HG03280 (cell line): ENCODE measurements around the gene UBAC1.
"Not testable (repeated sequence)": the region's sequence is repeated elsewhere in the genome, so short reads cannot be mapped to it uniquely, and the experiment has no call there.

Experiments
- ATAC-seq: cut with Tn5 transposase; IDR thresholded peaks from one replicate; pipeline ENCODE4 v1.9.1; 2021; ENCODE audit warnings: mild to moderate bottlenecking, moderate library complexity; ENCODE audit not compliant: unreplicated experiment

Gene UBAC1

GRCh38 chr9:135961811-135962695, 880 bp upstream of the UBAC1 start:
- ATAC-seq: no peak

- no peak for ATAC-seq
Measured at GRCh38 chr9:135960411-135961276, 529 bp downstream of the UBAC1 start.

DNA sequence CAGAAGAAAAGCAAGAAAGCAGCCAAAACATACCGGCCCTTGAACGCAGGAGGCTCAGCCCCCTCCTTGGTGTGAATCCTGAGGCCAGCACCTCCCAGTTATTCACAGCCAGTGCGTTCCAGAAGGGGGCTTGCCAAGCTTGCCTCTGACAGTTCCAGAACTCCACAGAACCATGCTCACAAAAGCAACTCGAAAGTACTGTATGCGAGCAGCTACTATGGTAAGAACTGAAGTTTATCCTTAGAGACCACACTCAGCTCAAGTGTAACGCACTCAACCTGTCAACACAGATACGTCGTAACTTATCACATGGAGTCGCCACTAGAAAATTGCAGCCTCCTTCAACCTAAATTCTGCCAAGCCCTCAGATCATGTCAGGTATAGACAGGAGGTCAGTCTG, 1.4 kb downstream of the UBAC1 start:
- no peak for ATAC-seq

- ATAC-seq: no peak
Measured at GRCh38 chr9:135958485-135958884, 2.7 kb downstream of the UBAC1 start.

- ATAC-seq: no peak
Measured at GRCh38 chr9:135957431-135957830, 3.7 kb downstream of the UBAC1 start.

DNA sequence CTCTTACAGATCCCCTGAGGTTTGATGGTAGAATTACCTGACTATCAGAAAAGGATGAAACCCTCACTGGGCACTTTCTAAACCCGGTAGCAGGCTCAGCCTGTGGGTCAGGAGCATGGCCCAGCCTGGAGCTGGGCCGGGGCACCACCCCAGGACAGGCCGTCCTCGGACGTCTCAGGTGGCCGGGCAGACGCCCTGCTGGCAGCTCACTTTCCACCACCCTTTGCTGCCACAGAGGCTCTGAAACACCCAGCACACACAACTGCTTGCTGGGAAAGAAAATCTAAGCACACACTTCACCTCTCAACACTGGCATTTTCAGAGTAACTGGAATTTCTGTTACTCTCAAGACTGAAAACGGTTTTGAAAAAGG, 4.4 kb downstream of the UBAC1 start:
- ATAC-seq: no peak

GRCh38 chr9:135955934-135956801, 5.0 kb downstream of the UBAC1 start:
- ATAC-seq: no peak

GRCh38 chr9:135952664-135953206, 8.4 kb downstream of the UBAC1 start:
- ATAC-seq: no peak

- no peak for ATAC-seq
Measured at GRCh38 chr9:135951889-135952663, 9.1 kb downstream of the UBAC1 start.

DNA sequence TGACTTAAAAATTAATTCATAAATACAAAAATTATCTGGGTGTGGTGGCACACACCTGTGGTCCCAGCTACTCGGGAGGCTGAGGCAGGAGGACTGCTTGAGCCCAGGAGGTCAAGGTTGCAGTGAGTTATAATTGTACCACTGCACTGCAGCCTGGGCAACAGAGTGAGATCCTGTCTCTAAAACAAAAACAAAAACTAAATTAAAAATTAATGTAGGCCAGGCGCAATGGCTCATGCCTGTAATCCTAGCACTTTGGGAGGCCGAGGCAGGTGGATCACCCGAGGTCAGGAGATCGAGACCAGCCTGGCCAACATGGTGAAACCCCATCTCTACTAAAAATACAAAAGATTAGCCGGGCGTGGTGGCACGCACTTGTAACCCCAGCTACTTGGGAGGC, 9.9 kb downstream of the UBAC1 start:
- ATAC-seq: not testable (repeated sequence)

DNA sequence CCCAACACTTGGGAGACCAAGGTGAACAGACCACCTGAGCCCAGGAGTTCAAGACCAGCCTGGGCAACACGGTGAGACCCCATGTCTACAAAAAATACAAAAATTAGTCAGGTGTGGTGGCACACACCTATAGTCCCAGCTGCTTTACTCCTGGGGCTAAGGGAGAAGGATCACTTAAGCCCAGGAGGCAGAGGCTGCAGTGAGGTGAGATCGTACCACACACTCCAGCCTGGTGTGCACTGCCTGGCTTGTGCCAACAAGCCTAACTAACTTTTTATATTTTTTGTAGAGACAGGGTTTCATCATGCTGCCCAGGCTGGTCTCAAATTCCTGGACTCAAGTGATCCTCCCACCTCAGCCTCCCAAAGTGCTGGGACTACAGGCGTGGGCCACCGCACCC, 10.3 kb downstream of the UBAC1 start:
- ATAC-seq: not testable (repeated sequence)

GRCh38 chr9:135950135-135950682, 11.0 kb downstream of the UBAC1 start:
- no peak for ATAC-seq

GRCh38 chr9:135949501-135950134, 11.6 kb downstream of the UBAC1 start:
- ATAC-seq: no peak

GRCh38 chr9:135948968-135949367, 12.2 kb downstream of the UBAC1 start:
- ATAC-seq: no peak

DNA sequence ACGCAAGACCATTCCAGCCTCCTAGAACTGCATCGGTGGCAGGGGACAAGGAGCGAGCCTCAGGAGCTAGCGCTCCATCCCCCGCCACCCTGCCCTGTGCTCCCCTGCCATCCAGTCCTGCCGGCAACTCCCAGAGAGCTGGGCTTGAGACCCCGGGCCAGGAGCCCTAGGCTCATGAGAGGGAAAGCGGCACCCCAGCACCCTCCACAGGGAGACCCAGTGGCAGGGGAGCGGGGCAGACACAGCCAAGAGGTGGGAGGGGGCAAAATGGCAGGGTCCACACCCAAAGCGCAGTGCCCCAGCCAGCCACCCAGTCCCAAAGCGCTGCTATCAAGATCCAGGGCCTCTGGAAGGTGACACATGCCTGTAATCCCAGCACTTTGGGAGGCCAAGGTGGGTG, 12.7 kb downstream of the UBAC1 start:
- no peak for ATAC-seq

GRCh38 chr9:135947582-135947981, 13.6 kb downstream of the UBAC1 start:
- no peak for ATAC-seq

DNA sequence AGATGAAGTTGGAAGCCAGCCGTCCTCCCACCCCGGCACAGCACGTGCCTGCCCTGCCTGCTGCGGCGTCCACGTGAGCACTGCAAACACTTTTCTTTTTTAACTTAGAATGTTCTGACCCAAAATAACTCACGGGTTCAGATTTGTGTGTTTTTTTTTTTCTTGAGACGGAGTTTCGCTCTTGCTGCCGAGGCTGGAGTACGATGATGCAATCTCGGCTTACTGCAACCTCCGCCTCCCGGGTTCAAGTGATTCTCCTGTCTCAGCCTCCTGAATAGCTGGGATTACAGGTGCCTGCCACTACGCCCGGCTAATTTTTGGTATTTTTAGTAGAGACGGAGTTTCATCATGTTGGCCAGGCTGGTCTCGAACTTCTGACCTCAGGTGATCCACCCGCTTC, 14.1 kb downstream of the UBAC1 start:
- ATAC-seq: not testable (repeated sequence)

DNA sequence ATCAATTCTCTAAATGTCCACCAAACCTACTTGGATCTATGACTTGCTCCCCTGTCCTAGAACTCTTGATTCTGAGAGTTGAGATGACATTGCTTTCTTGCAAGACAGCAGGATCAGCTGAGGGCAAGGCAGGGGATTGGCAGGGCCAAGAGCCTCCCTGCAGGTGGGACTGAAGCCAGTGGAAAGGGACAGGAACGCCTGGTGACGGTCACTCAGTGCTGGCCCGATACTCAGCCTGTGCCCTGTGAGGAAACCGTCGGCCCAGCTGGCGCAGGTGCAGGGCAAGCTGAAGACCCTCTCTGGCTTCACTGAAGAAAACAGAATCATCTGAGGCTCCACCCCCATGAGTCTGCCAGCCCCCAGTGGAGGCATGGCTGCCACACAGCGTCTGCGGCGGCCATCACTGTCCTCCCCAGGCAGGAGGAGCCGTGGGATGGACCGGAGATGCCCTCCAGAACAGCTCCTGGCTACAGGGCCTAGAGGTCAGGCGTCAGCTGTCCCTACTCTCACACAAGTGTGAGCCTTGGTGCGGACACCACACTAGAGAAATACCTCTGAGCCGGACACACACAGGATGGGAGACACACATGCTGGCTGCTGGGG, 14.7 kb downstream of the UBAC1 start:
- ATAC-seq: no peak

DNA sequence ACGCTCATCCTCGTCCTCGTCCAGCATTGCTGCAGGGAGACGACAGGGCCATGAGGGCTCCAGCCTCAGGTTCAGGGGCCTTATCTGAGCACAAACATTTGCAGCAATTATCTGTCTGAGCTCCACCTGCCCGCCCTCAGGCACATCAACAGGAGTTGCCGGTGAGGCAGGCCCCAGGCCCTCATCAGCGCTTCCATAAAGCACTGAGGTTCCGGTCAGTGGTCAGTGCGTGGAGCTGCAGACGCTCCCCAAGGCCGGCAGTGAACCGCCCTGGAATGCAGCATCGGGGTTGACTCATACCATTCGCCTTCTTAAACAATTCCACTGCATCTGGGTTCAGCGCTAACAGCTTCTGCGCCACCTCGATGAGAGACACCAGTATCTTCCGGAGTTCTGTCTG, 15.2 kb downstream of the UBAC1 start:
- no peak for ATAC-seq
